ENCODE results near the gene MAOA.
"Not testable (repeated sequence)": the region's sequence is repeated elsewhere in the genome, so short reads cannot be mapped to it uniquely, and the experiment has no call there.

Gene MAOA

GRCh38 chrX:43663173-43663572, 7.1 kb downstream of the MAOA start:
- no peak for DNase-seq (ENCODE audit: low spot score)

GRCh38 chrX:43664258-43664657, 8.2 kb downstream of the MAOA start:
- DNase-seq (ENCODE audit: low spot score): no peak

GRCh38 chrX:43664708-43665107, 8.6 kb downstream of the MAOA start:
- DNase-seq (ENCODE audit: low spot score): no peak

GRCh38 chrX:43666311-43666912, 10.3 kb downstream of the MAOA start:
- no peak for DNase-seq (ENCODE audit: low spot score)

- not testable (repeated sequence) for DNase-seq (ENCODE audit: low spot score)
These were observed 20.0 kb downstream of the MAOA start for GRCh38 chrX:43675965-43676628.

GRCh38 chrX:43676971-43677572, 21.0 kb downstream of the MAOA start:
- no peak for DNase-seq (ENCODE audit: low spot score)

GRCh38 chrX:43677993-43678392, 21.9 kb downstream of the MAOA start:
- DNase-seq (ENCODE audit: low spot score): no peak

- DNase-seq (ENCODE audit: low spot score): no peak
These were observed 23.0 kb downstream of the MAOA start for GRCh38 chrX:43679058-43679457.

- no peak for DNase-seq (ENCODE audit: low spot score)
These were observed 23.7 kb downstream of the MAOA start for GRCh38 chrX:43679778-43680177.

- no peak for DNase-seq (ENCODE audit: low spot score)
These were observed 26.6 kb downstream of the MAOA start for GRCh38 chrX:43682726-43683125.

GRCh38 chrX:43685221-43685620, 29.1 kb downstream of the MAOA start:
- DNase-seq (ENCODE audit: low spot score): no peak

GRCh38 chrX:43688586-43688985, 32.5 kb downstream of the MAOA start:
- no peak for DNase-seq (ENCODE audit: low spot score)

- DNase-seq (ENCODE audit: low spot score): no peak
These were observed 37.7 kb downstream of the MAOA start for GRCh38 chrX:43693602-43694406.

- DNase-seq (ENCODE audit: low spot score): no peak
These were observed 43.4 kb downstream of the MAOA start for GRCh38 chrX:43699475-43699874.

- DNase-seq (ENCODE audit: low spot score): no peak
These were observed 46.0 kb downstream of the MAOA start for GRCh38 chrX:43702079-43702524.

- DNase-seq (ENCODE audit: low spot score): no peak
These were observed 46.6 kb downstream of the MAOA start for GRCh38 chrX:43702660-43703059.

GRCh38 chrX:43703211-43703791, 47.2 kb downstream of the MAOA start:
- no peak for DNase-seq (ENCODE audit: low spot score)

- no peak for DNase-seq (ENCODE audit: low spot score)
These were observed 50.8 kb downstream of the MAOA start for GRCh38 chrX:43706786-43707370.

GRCh38 chrX:43707812-43708548, 51.9 kb downstream of the MAOA start:
- no peak for DNase-seq (ENCODE audit: low spot score)

- no peak for DNase-seq (ENCODE audit: low spot score)
These were observed 60.0 kb downstream of the MAOA start for GRCh38 chrX:43716144-43716543.

GRCh38 chrX:43716696-43717095, 60.6 kb downstream of the MAOA start:
- no peak for DNase-seq (ENCODE audit: low spot score)
